Neural progenitor cell (in vitro differentiated cells): ENCODE measurements around the gene PCDHB8. TPM values are rescaled to one million over a fixed set of nuclear protein-coding genes. Genes with fewer than 3 reads are reported as not detected.
"Not testable (repeated sequence)": the region's sequence is repeated elsewhere in the genome, so short reads cannot be mapped to it uniquely, and the experiment has no call there.

Experiments used
- DNase-seq: peaks from one replicate; pipeline ENCODE4 v3.0.0-alpha.2; 2016; ENCODE audit warnings: low spot score
- H2AFZ ChIP-seq: fragments of 200-600 bp; sonication (generic); replicated peaks from 2 replicates; pipeline ENCODE4 v1.6.1; 2016; ENCODE audit warnings: antibody characterized with exemption
- H3F3A ChIP-seq: fragments of 200-600 bp; sonication (generic); 2 replicates; pipeline ENCODE4 v1.6.1; 2016; ENCODE audit warnings: antibody characterized with exemption, low read depth
- H3K27ac ChIP-seq: fragments of 200-600 bp; sonication (generic); 2 replicates; pipeline ENCODE4 v1.5.1; 2016; ENCODE audit warnings: mild to moderate bottlenecking
- H3K27me3 ChIP-seq: fragments of 200-600 bp; sonication (generic); 2 replicates; pipeline ENCODE4 v1.6.1; 2016; ENCODE audit warnings: mild to moderate bottlenecking, moderate library complexity
- H3K36me3 ChIP-seq: fragments of 200-600 bp; sonication (generic); 2 replicates; pipeline ENCODE4 v1.5.1; 2016
- H3K4me1 ChIP-seq: fragments of 200-600 bp; sonication (generic); 2 replicates; pipeline ENCODE4 v1.6.1; 2016; ENCODE audit warnings: mixed run types
- H3K4me2 ChIP-seq: fragments of 200-600 bp; sonication (generic); 2 replicates; pipeline ENCODE4 v1.6.1; 2016
- H3K4me3 ChIP-seq: fragments of 200-600 bp; sonication (generic); 2 replicates; pipeline ENCODE4 v1.5.1; 2016
- H3K79me2 ChIP-seq: fragments of 200-600 bp; sonication (generic); 2 replicates; pipeline ENCODE4 v1.6.1; 2016; ENCODE audit warnings: low read depth
- H3K9ac ChIP-seq: fragments of 200-600 bp; sonication (generic); 2 replicates; pipeline ENCODE4 v1.6.1; 2016
- H3K9me3 ChIP-seq: fragments of 200-600 bp; sonication (generic); 2 replicates; pipeline ENCODE4 v1.5.1; 2016; ENCODE audit warnings: low read depth
- H4K20me1 ChIP-seq: fragments of 200-600 bp; sonication (generic); 2 replicates; pipeline ENCODE4 v1.6.1; 2016; ENCODE audit warnings: low read depth
- H3K27ac Mint-ChIP-seq: 3 replicates; pipeline ENCODE4 v1.8.0; 2021; ENCODE audit warnings: mixed read lengths
- H3K27me3 Mint-ChIP-seq: 2 replicates; pipeline ENCODE4 v1.8.0; 2022; ENCODE audit warnings: low read depth, mild to moderate bottlenecking, inconsistent platforms, moderate library complexity, mixed read lengths; ENCODE audit not compliant: insufficient read depth
- H3K36me3 Mint-ChIP-seq: 3 replicates; pipeline ENCODE4 v1.8.0; 2021; ENCODE audit warnings: mixed read lengths
- H3K4me1 Mint-ChIP-seq: 3 replicates; pipeline ENCODE4 v1.8.0; 2021; ENCODE audit warnings: mixed read lengths
- H3K4me3 Mint-ChIP-seq: 3 replicates; pipeline ENCODE4 v1.8.0; 2021; ENCODE audit warnings: mild to moderate bottlenecking, moderate library complexity, mixed read lengths
- H3K9me3 Mint-ChIP-seq: 3 replicates; pipeline ENCODE4 v1.8.0; 2020; ENCODE audit warnings: mixed read lengths
- EZH2 ChIP-seq: fragments of 200-600 bp; sonication (generic); IDR thresholded peaks from 2 replicates; pipeline ENCODE4 v1.6.1; 2017; ENCODE audit warnings: antibody characterized with exemption, mild to moderate bottlenecking, moderate library complexity
- total RNA-seq: library from RNA; depleted of rRNA; stranded (reverse); fragments of >200 nt; gene quantifications from 2 replicates; pipeline ENCODE4 v1.2.3, GENCODE V29; 2015; ENCODE audit warnings: low replicate concordance
- TF ChIP-seq, protein P1 (sequence below): fragments of 200-600 bp; sonication (generic); IDR thresholded peaks from 2 replicates; pipeline ENCODE4 v1.5.1; 2017; ENCODE audit warnings: antibody characterized with exemption, mild to moderate bottlenecking

The PCDHB8 gene
- total RNA-seq, 1 donor from 2014 or later = not detected

DNA sequence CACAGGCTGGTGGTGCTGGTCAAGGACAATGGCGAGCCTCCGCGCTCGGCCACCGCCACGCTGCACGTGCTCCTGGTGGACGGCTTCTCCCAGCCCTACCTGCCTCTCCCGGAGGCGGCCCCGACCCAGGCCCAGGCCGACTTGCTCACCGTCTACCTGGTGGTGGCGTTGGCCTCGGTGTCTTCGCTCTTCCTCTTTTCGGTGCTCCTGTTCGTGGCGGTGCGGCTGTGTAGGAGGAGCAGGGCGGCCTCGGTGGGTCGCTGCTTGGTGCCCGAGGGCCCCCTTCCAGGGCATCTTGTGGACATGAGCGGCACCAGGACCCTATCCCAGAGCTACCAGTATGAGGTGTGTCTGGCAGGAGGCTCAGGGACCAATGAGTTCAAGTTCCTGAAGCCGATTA, 38.4 kb downstream of the PCDHB8 start:
- not testable (repeated sequence) for H3K27me3 ChIP-seq, H3K79me2 ChIP-seq, H3K27ac ChIP-seq, H3K36me3 ChIP-seq, DNase-seq, H3K9me3 ChIP-seq, H3K27ac Mint-ChIP-seq, H3K4me1 ChIP-seq, H3K9ac ChIP-seq, H3K4me1 Mint-ChIP-seq, H3K36me3 Mint-ChIP-seq, H2AFZ ChIP-seq, H3K4me3 ChIP-seq, H3F3A ChIP-seq, H3K27me3 Mint-ChIP-seq, H4K20me1 ChIP-seq, H3K4me3 Mint-ChIP-seq, H3K4me2 ChIP-seq
- peaks cover 39% of the 10 kb centered on the region for H3K9me3 Mint-ChIP-seq

DNA sequence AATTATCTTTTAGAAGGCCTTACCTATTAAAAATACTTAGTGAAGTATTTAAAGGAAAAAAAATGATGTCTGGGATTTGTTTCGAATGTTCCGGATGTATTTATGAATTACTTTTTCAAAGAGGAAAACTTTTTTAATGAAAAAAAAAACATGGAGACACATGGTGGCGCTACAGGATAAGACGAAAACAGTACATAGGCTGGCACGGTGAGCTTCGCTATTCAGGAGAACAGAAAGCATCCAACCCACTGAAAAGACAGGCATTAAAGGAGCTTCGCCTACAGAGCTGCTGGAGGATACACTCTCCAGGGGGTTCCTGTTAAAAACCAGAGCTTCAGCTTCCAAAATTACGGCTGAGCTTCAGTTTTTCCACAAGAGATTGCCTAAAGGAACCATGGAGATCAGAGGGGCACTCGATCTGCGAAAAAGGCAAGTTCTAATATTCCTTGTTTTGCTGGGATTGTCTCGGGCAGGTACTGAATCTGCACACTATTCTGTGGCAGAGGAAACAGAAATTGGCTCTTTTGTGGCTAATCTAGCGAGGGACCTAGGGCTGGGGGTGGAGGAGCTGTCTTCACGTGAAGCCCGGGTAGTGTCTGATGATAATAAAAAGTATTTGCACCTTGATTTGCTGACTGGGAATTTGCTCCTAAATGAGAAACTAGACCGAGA, 45.7 kb downstream of the PCDHB8 start, which contains the start of gene PCDHB14:
Gene PCDHB14 (plus strand): TSS at position 232 of the 672 bp plus-strand sequence. CDS start 163 bp downstream, at position 395.
- H4K20me1 ChIP-seq = no peaks in the 10 kb centered on the region
- peaks cover 6% of the 10 kb centered on the region for H3K36me3 ChIP-seq
- H3K4me3 Mint-ChIP-seq = peak within 1 kb of the TSS; percentile 78
- DNase-seq = peak; percentile 85
- H3F3A ChIP-seq = no peaks in the 10 kb centered on the region
- H3K4me2 ChIP-seq = peak within 1 kb of the TSS; percentile 67
- H3K4me1 ChIP-seq = no peaks in the 10 kb centered on the region
- H3K36me3 Mint-ChIP-seq = peaks cover 6% of the 10 kb centered on the region
- H3K27ac ChIP-seq = no peak within 1 kb of the TSS
- peak within 1 kb of the TSS; percentile 39 for H3K4me3 ChIP-seq
- H3K27ac Mint-ChIP-seq = peak within 1 kb of the TSS; percentile 39
- no peak for TF ChIP-seq EZH2
- TF ChIP-seq, protein P1, sequence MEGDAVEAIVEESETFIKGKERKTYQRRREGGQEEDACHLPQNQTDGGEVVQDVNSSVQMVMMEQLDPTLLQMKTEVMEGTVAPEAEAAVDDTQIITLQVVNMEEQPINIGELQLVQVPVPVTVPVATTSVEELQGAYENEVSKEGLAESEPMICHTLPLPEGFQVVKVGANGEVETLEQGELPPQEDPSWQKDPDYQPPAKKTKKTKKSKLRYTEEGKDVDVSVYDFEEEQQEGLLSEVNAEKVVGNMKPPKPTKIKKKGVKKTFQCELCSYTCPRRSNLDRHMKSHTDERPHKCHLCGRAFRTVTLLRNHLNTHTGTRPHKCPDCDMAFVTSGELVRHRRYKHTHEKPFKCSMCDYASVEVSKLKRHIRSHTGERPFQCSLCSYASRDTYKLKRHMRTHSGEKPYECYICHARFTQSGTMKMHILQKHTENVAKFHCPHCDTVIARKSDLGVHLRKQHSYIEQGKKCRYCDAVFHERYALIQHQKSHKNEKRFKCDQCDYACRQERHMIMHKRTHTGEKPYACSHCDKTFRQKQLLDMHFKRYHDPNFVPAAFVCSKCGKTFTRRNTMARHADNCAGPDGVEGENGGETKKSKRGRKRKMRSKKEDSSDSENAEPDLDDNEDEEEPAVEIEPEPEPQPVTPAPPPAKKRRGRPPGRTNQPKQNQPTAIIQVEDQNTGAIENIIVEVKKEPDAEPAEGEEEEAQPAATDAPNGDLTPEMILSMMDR = peak; percentile 74
- no peaks in the 10 kb centered on the region for H3K27me3 ChIP-seq
- H3K4me1 Mint-ChIP-seq = peaks cover 5% of the 10 kb centered on the region
- peaks cover 2% of the 10 kb centered on the region for H3K27me3 Mint-ChIP-seq
- no peak within 1 kb of the TSS for H3K9ac ChIP-seq
- no peaks in the 10 kb centered on the region for H3K9me3 ChIP-seq
- peaks cover 28% of the 10 kb centered on the region for H3K9me3 Mint-ChIP-seq
- peak within 1 kb of the TSS; percentile 77 for H2AFZ ChIP-seq
- H3K79me2 ChIP-seq = no peaks in the 10 kb centered on the region

DNA sequence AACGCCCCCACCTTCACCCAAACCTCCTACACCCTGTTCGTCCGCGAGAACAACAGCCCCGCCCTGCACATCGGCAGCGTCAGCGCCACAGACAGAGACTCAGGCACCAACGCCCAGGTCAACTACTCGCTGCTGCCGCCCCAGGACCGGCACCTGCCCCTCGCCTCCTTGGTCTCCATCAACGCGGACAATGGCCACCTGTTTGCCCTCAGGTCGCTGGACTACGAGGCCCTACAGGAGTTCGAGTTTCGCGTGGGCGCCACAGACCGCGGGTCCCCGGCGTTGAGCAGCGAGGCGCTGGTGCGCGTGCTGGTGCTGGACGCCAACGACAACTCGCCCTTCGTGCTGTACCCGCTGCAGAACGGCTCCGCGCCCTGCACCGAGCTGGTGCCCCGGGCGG, 47.3 kb downstream of the PCDHB8 start:
- H3K27me3 ChIP-seq, H3K4me2 ChIP-seq, H3F3A ChIP-seq, H3K4me1 Mint-ChIP-seq, DNase-seq, H3K27ac ChIP-seq, H3K4me3 ChIP-seq, H3K9ac ChIP-seq, H3K27me3 Mint-ChIP-seq, H3K9me3 ChIP-seq, H3K36me3 Mint-ChIP-seq, H3K27ac Mint-ChIP-seq, H4K20me1 ChIP-seq, H3K36me3 ChIP-seq, H3K4me1 ChIP-seq, H2AFZ ChIP-seq, H3K4me3 Mint-ChIP-seq, H3K79me2 ChIP-seq: not testable (repeated sequence)
- H3K9me3 Mint-ChIP-seq = peaks cover 29% of the 10 kb centered on the region

DNA sequence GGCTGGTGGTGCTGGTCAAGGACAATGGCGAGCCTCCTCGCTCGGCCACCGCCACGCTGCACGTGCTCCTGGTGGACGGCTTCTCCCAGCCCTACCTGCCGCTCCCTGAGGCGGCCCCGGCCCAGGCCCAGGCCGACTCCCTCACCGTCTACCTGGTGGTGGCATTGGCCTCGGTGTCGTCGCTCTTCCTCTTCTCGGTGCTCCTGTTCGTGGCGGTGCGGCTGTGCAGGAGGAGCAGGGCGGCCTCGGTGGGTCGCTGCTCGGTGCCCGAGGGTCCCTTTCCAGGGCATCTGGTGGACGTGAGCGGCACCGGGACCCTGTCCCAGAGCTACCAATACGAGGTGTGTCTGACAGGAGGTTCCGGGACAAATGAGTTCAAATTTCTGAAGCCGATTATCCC, 47.8 kb downstream of the PCDHB8 start:
- not testable (repeated sequence) for H3K27me3 ChIP-seq, H3K27me3 Mint-ChIP-seq, H3K4me1 ChIP-seq, H3K27ac Mint-ChIP-seq, H3K36me3 ChIP-seq, H3F3A ChIP-seq, H3K36me3 Mint-ChIP-seq, H3K4me3 Mint-ChIP-seq, DNase-seq, H2AFZ ChIP-seq, H3K79me2 ChIP-seq, H3K27ac ChIP-seq, H4K20me1 ChIP-seq, H3K4me1 Mint-ChIP-seq, H3K9ac ChIP-seq, H3K4me3 ChIP-seq, H3K4me2 ChIP-seq, H3K9me3 ChIP-seq
- peaks cover 29% of the 10 kb centered on the region for H3K9me3 Mint-ChIP-seq

Other genes with a start within 250 kb of the PCDHB8 start
- 1.9 and 2.5 TPM in 2 replicates for gene PCDHAC2, start 211.3 kb upstream of the PCDHB8 start, total RNA-seq
- 0.03 and 0.07 TPM in 2 replicates for gene PCDHB1, start 126.4 kb upstream of the PCDHB8 start, total RNA-seq
- 34.2 and 48.4 TPM in 2 replicates for gene PCDHB2, start 83.2 kb upstream of the PCDHB8 start, total RNA-seq
- gene PCDHB3, start 77.3 kb upstream of the PCDHB8 start, total RNA-seq = 5.6 and 6.7 TPM in 2 replicates
- gene PCDHB4, start 56.0 kb upstream of the PCDHB8 start, total RNA-seq = 1.9 and 2.3 TPM in 2 replicates
- gene PCDHB5, start 42.6 kb upstream of the PCDHB8 start, total RNA-seq = 11.9 and 15.2 TPM in 2 replicates
- gene PCDHB6, start 27.7 kb upstream of the PCDHB8 start, total RNA-seq = 0.90 and 1.5 TPM in 2 replicates
- 0.21 and 0.90 TPM in 2 replicates for gene PCDHB7, start 5.1 kb upstream of the PCDHB8 start, total RNA-seq
- 4.0 and 4.5 TPM in 2 replicates for gene PCDHB16, start 4.6 kb downstream of the PCDHB8 start, total RNA-seq
- gene PCDHB9, start 9.4 kb downstream of the PCDHB8 start, total RNA-seq = 3.1 and 4.6 TPM in 2 replicates
- 9.3 and 10.4 TPM in 2 replicates for gene PCDHB10, start 14.6 kb downstream of the PCDHB8 start, total RNA-seq
- 3.8 and 4.0 TPM in 2 replicates for gene PCDHB11, start 21.8 kb downstream of the PCDHB8 start, total RNA-seq
- 3.0 and 3.8 TPM in 2 replicates for gene PCDHB12, start 30.9 kb downstream of the PCDHB8 start, total RNA-seq
- gene PCDHB13, start 36.1 kb downstream of the PCDHB8 start, total RNA-seq = 2.4 and 3.0 TPM in 2 replicates
- gene PCDHB14, start 45.6 kb downstream of the PCDHB8 start, total RNA-seq = 7.2 and 7.4 TPM in 2 replicates
- 7.8 and 9.4 TPM in 2 replicates for gene PCDHB15, start 67.6 kb downstream of the PCDHB8 start, total RNA-seq
- 0.22 and 0.96 TPM in 2 replicates for gene SLC25A2, start 126.3 kb downstream of the PCDHB8 start, total RNA-seq
- 121 and 157 TPM in 2 replicates for gene TAF7, start 143.0 kb downstream of the PCDHB8 start, total RNA-seq
- 1.0 and 1.5 TPM in 2 replicates for gene PCDHGA1, start 152.7 kb downstream of the PCDHB8 start, total RNA-seq
- 0.37 and 0.71 TPM in 2 replicates for gene PCDHGA2, start 161.0 kb downstream of the PCDHB8 start, total RNA-seq
- 0.34 and 0.54 TPM in 2 replicates for gene PCDHGA3, start 166.0 kb downstream of the PCDHB8 start, total RNA-seq
- 3.6 and 4.3 TPM in 2 replicates for gene PCDHGB1, start 172.3 kb downstream of the PCDHB8 start, total RNA-seq
- 2.3 and 2.4 TPM in 2 replicates for gene PCDHGA4, start 177.2 kb downstream of the PCDHB8 start, total RNA-seq
- gene PCDHGB2, start 182.2 kb downstream of the PCDHB8 start, total RNA-seq = 2.1 and 2.2 TPM in 2 replicates
- gene PCDHGA5, start 186.4 kb downstream of the PCDHB8 start, total RNA-seq = 0.71 and 1.3 TPM in 2 replicates
- gene PCDHGB3, start 192.5 kb downstream of the PCDHB8 start, total RNA-seq = 0.74 and 0.95 TPM in 2 replicates
- gene PCDHGA6, start 196.1 kb downstream of the PCDHB8 start, total RNA-seq = 0.77 and 1.4 TPM in 2 replicates
- gene PCDHGA7, start 205.0 kb downstream of the PCDHB8 start, total RNA-seq = 0.81 and 1.1 TPM in 2 replicates
- 10.4 and 14.9 TPM in 2 replicates for gene PCDHGB4, start 209.9 kb downstream of the PCDHB8 start, total RNA-seq
- gene PCDHGA8, start 214.8 kb downstream of the PCDHB8 start, total RNA-seq = 2.3 and 3.3 TPM in 2 replicates
- 2.0 and 3.7 TPM in 2 replicates for gene PCDHGB5, start 220.2 kb downstream of the PCDHB8 start, total RNA-seq
- gene PCDHGA9, start 225.0 kb downstream of the PCDHB8 start, total RNA-seq = 0.97 and 2.2 TPM in 2 replicates
- 13.2 and 22.1 TPM in 2 replicates for gene PCDHGB6, start 230.2 kb downstream of the PCDHB8 start, total RNA-seq
- 4.2 and 4.7 TPM in 2 replicates for gene PCDHGA10, start 235.2 kb downstream of the PCDHB8 start, total RNA-seq
- gene PCDHGB7, start 239.9 kb downstream of the PCDHB8 start, total RNA-seq = 21.1 and 23.9 TPM in 2 replicates
- 9.5 and 13.3 TPM in 2 replicates for gene PCDHGA11, start 243.3 kb downstream of the PCDHB8 start, total RNA-seq